GM18861 (cell line): ENCODE measurements around the gene PGGT1B.

Source experiments
- ATAC-seq: cut with Tn5 transposase; IDR thresholded peaks from one replicate; pipeline ENCODE4 v1.9.1; 2021; ENCODE audit not compliant: unreplicated experiment

The PGGT1B gene

DNA sequence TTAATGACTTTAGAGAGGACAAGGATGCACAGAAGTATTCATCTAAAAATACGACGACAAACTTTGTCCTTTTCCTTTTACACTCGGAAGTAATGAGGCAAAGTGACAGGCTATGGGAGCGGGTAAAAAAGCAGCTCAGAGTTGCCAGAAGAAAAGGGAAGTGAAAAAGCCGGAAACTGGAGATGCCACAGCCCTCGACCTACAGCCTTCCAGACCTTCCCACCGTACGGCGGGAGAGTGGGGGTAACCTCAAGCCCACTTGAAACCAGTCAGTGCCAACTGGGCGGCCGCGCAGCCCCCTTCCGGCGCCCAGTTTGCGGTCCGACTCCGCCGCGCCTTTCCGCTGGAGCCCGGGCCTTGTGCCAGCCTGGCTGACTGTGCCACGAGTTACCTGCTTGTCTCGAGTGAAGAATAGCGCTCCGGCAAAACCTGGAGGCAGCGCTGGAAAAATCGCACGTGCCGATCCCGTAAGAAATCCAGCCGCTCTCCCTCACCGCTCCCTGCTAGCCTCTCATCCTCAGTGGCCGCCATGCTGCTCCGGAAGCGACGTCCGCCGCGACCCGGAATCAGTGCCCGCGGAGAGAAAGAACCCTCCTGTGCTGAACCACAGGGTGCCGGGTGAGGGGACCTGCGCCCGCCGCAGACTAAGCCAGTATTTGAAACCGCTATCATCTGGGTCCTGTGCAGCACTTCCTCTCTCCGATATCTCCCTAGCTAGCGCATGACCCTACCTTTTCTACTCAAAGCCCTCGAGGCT is at the start of gene PGGT1B:
Gene PGGT1B (minus strand): TSS at position 557 of the 757 bp plus-strand sequence. CDS start 26 bp downstream, at position 531.
- ATAC-seq: peak; percentile 74

DNA sequence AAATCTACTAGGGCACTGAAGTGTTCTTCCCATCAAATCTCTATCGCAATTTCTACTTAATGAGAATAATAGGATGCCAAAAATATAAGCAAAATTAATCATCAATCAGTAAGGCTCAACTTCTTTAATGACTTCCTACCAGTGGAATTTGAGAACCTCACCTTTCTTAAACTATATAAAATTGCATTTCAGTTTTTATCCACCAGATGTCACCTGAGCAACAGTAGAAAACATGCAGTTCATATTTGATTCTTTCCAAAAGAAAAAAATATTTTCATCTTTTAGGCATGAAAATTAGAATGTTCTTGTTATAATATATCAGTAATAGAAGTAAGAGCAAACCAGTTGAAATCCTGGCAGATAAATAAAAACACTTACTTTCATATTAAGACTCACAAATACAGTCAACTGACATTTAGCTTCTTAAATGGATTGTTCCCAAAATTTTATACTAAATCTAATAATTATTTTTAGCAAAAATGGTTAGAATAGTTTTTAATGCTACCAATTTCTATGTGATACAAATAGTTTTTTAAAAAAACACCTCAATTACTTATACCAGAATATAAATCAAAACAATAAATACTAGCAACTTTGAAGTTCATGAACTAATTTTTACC is 47.2 kb upstream of the PGGT1B start:
- ATAC-seq: no peak

DNA sequence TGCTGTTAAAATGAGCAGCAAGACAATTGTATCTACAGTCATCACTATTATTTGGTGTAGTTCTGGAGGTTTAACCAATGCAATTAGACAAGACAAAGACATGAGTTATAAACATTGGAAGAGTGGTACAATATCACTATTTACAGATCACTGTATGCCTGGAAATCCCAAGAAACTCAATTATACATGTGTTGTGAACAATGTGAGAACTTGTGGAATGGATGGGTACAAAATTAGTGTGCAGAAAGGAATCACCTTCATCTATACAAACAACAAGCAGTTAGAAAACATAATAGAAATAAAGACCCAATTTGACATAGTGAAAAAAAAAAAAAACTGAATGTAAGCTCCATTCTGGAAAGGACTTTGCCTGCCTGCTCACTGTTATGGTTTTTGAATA is 46.1 kb upstream of the PGGT1B start:
- ATAC-seq: no peak

DNA sequence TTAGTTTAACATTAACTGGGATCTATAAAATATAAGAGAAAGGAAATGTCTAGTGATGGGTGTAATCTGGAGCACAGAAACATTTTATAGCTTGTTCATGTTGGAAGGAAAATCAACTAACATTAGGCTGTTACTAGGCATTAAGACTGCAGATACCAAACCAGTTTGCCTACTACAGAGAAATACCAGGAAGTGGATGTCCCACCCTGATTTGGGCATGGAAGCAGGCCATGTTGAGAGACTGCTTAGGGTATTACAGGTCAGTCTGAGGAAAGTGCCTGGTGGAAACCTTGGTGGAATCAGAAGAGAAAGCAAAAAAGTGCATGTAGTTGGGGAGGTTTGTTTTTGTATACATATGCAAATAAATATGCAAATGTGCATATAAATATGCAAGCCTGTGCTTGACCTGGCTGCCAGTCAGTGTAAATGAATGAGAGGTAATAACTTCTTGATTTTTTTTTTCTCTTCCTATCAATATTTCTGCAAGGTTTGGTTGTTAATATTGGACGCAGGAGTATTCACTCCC is 43.4 kb upstream of the PGGT1B start:
- ATAC-seq: no peak

DNA sequence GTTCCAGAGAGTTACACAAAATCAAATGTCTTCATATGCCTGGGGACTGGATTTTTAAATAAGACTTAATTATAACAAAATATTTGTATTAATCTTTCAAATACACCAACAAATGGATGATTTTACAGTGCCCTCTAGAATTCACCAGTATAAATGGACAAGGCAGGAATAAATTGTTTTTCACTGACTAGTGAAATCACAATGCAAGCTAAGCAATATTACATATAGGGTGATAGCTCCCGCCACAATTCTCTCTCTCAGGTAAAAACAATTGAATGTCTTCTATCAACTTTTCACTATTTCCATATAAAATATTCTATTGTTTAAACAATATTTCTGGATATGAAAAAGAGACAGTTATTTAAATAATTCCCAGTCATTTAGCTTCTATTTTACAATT is 41.8 kb upstream of the PGGT1B start:
- no peak for ATAC-seq

DNA sequence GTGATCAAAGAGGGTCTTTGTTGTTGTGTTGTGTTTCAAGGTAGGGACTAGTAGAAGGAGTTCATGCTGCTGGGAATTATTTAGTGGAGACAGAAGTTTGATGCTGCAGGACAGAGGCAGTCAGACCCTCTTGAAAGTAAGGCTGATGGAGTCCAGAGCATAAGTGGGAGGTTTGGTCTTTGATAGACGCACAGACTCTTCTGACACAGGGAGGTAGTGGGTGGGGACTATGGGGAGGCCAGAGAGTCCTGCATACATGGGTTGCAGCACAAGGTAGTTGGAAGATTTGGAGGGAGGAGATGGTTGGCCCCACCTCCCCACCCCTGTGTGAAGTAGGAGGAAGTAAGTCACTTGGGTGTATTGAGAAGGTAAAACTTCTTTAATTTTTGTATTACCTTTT is 36.1 kb upstream of the PGGT1B start:
- ATAC-seq: no peak

DNA sequence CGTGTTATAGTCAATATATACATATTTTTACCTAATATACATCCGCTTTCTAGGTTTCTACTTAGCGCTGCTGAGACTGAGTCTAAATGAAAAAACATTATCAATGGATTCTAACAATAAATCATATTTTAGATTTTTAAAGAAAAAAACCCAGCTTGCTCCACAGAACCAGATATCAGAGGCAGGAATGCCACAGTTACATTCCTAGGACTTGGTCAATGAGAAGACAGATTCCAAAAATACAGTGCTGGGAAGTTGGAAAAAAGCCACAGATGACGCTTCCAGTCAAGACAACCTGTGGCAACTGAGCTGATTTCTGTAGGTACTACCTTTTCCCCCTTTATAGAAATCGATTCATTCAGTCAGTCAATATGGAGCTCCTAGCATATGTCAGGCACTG is 34.4 kb upstream of the PGGT1B start:
- no peak for ATAC-seq

DNA sequence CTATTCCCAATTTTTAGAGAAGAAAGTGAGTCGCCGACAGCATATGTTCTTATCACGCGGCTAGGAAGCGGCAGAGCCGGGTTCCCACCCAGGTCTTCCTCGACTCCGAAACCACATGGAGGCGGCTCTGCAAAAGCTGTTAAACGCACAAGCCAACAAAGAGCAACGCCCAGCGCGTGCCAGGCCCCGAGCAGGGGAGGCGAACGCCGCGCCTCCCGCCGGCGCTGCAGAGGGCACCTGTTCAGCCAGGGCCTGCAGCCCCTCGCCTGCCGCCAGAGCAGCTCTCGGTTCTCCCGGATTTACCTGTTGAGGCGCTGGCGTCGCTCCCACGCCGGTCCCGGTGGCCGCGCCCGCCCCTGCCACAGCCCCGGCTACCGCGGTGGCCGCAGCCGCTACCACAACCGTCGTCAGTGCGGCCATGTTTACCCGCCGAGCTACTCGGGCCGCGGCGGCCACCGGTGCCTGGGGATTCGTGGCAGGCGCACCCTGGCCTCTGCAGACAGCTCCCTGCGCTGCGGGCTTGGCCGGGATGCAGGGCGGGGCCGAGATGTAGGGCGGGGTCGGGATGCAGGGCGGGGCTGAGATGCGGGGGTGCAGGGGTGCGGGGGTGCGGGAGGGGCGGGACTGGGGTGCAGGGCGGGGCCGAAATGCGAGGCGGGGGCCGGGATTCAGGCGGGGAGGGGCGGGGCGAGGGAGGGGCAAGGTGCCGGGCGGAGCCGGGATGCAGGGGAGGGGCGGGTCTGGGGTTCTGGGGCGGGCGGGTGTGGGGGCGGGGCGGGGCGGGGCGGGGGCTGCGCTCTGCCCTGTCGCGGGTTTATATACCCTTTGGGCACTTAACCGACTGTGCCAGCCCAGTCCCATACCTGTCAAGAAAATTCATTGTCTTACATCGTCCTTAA is 33.7 kb upstream of the PGGT1B start, which contains the start of gene CCDC112:
Gene CCDC112 (minus strand): TSS at position 531 of the 899 bp plus-strand sequence. CDS start 111 bp downstream, at position 420.
- ATAC-seq: peak; percentile 61

DNA sequence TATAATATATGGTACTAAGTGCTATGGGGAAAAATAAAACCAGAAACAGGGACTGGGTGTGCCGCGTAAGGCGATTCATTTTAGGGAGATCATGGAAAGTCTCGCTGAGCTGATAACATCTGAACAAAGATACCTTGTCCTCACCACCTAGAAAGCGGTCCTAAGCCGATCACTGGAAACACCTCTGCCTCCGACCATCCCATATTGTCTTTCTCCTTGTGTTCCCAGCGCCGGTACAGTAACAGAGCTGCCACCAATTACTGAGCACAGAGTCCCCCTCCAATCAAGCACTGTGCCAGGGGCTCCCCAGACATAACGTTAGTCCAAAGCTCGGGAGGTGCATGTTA is 33.1 kb upstream of the PGGT1B start:
- peak; percentile 7 for ATAC-seq

DNA sequence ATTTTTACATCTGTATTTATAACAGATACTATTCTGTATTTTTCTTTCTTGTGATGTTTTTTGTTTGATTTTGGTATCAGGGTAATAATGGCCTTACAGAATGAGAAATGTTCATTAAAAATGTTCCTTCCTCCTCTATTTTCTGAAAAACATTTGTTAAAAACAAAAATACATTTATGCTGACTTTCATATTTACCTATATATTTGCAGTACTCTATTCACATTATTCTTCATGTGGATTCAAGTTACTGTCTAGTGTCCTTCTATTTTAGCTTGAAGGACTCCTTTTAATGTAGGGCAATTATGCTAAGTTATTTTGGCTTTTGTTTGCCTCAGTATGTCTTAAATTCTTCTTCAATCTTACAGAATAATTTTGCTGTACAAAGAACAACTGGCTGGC is 28.7 kb upstream of the PGGT1B start:
- no peak for ATAC-seq

DNA sequence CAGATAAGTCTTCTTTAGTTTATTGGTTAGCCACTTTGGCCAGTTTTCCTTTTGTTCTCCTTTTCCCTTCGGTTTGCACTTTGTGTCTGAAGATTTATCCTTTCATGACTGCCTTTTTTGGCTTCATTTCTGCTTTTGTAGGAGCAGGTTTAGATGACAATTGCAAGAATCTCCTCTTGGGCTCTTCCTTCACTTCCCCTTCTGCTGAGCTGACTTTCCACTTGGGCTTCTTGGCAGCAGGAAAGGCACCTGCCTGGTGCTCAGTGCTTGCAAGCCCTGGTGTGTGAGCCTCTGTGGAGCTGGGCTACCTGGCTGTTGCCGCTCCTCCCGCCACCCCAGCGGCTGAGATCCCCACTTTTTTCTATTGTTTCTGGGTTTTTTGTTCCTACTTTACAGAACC is 26.4 kb upstream of the PGGT1B start:
- no peak for ATAC-seq

DNA sequence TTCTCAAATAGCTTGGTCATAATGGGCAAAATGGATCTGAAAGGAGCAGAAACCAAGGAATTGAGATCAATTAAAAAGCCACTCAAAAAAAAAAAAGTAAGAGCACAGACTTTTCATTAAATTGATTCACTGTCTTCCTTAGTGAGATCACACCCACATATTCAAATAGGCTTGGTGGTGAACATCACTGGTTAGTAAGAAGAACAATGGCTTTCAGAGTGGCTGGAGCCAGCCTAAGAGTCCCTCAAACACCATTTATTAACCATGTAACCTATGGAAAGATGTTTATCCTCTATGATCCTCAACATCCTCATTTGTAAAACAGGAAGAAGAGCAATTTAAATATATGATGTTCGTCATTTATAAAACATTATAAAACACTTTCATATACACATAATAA is 21.3 kb upstream of the PGGT1B start:
- no peak for ATAC-seq

DNA sequence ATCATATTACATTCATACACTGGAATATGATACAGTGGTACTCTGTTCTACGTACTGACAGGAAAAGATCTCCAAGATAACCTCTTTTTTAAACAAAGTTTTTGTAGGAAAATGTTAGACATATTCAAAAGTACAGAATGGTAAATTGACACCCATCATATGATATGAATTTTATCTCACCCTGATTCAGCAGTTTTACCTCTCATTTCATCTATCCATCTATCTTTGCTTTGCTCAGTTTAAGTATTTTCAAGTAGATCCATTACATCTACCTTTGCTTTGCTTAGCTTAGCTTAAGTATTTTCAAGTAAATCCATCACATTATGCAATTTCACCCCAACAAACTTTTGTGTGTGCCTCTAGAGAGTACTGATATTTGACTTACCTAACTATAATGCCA is 19.5 kb upstream of the PGGT1B start:
- ATAC-seq: no peak

DNA sequence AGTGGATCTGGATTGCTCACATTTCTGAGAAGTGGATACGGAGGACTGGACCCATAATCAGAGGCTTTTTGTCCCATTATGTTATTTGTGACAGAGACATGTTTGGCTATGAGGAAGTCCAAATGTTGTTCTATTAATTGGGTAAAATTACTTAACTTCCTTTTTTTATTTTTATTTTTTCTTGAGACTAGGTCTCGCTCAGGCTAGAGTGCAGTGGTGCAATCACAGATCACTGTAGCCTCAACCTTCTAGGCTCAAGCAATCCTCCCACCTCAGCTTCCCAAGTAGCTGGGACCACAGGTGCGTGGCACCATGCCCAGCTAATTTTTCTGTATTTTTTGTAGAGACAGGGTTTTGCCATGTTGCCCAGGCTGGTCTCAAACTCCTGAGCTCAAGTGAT is 11.9 kb upstream of the PGGT1B start:
- no peak for ATAC-seq

DNA sequence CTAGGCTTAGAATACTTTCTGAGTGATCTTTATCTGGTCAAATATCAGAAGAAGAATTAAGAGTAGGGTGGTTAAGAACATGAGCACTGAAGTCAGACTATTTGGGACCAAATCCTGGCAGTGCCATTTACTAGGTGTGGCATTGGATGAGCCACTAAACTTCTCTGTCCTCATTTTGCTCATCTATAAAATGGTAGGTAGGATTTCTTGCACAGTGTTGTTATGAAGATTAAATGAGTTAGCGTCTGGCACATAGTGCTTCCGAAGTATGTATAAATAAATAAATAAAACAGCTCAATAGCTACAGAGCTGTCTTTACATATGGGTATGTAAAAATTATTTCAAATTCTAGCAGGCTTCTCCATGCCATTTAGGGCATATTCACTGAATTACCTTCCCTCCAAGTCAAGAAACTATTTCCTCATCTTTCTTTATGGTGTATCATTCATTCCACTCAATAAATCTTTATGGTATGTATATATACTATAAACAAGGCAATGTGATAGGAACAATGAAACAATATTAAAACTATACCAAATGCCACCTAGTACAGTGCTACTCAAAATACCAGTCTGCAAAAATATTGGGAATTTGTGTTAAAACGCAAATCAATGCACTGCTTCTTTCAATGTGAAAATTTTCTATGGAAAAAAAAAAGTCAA is 9.8 kb upstream of the PGGT1B start:
- no peak for ATAC-seq

DNA sequence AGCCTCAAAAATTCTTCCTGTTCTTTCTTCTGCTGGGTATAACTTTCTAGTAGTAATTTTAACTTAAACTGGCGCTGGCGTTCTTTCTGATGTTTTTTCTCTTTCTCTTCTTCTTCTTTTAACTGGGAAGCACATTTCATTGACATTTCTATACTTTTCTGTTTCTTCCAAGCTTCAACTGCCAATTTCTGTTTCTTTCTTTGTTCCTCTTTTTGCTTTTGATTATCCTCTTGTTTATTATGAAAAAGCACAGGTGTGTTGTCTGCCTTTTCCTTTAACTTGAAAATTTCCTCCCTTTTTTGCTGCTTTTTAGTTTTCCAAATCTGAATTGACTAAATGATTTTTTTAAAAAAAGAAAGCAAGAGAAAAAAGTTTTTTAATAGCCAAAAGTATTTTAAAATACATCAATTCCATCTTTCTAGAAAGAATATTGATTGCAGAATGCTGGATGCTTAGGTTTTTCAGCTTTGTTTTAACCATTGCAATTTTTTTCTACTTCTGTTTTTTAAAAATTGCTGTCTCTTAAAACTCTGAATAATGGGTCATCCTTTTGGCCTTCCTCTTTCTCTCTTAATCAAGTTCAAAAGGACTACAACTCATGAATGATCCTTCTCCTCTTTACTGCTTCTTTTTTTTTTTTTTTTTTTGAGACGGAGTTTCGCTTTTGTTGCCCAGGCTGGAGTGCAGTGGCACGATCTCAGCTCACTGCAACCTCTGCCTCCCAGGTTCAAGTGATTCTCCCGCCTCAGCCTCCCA is 8.8 kb upstream of the PGGT1B start:
- no peak for ATAC-seq

DNA sequence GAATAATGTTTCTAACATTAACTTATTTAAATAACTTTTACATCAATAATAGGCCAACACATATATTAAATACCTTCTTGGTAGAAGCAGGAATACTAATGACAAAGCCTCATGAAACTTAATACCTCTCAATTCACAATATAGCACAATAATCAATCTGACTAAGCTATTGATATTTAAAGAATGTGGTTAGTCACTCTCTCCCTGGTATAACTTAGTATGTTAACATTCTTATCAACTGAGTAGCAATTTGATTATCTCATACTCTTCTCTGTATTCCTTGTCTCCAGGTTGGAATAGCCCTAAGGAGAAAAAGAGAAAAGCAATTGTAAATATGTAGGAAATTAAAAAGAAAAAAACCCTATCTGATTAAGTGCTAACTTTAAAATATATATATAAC is 4.9 kb upstream of the PGGT1B start:
- no peak for ATAC-seq

DNA sequence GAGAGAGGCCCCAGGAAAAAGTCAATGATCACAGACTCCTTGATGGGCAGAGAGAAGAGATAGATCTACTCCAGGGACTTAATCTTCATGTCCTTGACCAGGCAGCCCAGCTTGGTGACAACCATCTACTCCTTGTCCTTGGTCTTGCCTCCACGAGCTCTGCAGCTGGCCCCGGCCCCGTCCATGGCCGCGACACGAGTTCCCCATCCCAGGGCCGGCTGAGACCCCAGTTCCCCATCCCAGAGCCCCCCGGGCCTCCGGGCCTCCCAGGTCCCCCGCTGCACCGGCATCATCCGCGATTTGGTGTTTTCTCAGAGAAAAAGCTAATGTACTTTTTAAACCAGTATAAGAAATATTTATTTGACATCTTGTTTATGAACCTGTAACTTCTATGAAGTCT is 2.5 kb upstream of the PGGT1B start:
- no peak for ATAC-seq

DNA sequence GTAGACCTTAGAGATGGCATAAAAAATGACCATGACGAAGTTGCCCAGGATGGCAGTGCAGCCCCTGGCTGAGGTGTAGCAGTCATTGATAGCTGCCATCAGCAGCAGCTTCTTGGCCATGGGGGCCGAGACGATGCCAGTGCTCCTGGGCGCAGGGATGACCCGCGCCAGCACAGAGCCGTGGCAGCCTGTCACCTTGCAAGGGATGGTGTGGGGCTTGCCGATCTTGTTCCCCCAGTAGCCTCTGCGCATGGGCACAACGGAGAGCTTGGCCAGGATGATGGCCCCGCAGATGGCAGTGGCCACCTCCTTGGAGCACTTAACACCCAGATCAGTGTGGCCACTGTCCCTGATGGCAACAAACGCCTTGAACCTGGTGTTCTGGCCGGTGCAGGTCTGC is 2.1 kb upstream of the PGGT1B start:
- no peak for ATAC-seq

DNA sequence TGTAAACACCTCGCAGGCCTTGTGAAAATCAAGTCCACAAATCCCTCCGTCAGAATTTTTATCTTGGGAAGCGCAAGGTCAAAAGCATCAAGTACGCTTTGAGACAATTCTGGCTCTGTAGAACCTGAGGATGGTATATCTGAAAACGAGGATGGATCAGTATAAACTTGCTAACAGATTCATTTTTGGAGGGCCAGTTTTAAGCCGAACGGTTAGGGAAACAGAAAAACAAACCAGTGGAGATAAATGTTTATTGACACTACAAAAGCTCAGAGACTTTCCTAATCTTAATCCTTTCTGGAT is 352 bp upstream of the PGGT1B start:
- no peak for ATAC-seq

DNA sequence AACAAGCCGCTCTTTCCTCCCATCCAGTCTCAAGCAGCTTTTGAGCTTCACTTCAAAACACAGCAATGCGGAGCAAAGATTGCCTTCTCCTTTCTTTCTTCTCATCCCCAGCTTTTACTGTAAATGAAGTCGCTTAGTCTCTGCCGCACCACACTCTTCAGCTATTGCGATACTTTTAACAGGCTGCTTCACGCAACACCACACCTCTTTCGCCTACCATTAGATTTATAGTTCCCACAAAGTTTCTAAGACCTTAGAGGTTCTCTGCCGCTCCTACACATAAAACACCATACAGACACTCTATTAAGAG is 711 bp downstream of the PGGT1B start:
- peak; percentile 35 for ATAC-seq
